ENCODE measurements around the gene JAML.

DNA sequence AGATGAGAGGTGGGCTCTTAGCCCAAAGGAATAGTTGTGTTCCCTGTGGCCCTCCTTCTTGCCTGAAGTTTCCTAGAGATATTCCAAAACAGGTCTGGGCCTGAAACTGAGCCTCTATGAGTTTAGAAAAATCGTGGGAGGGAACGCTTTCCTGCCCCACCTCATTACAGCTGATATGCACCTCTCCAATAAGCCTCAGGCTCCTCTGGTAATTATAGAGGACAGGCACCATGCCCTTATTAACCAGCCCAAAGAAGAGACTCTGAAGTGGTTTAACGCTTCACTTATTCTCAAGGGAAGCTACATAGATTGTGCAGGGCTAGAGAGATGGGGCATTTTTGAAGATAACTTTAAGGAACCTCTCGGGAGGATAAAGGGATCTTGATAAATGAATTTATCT is 42.7 kb upstream of the JAML start:
- TF ChIP-seq GATA3 (IDR thresholded peaks at IDR 0.05; ENCODE audit: low read depth, low read length) (no peak), GATA2 (IDR thresholded peaks at IDR 0.05; ENCODE audit: low read depth, low read length) (no peak)

Measured in SH-SY5Y (cell line).